Measurements from ENCODE around the gene SLC66A2.

The SLC66A2 gene

DNA sequence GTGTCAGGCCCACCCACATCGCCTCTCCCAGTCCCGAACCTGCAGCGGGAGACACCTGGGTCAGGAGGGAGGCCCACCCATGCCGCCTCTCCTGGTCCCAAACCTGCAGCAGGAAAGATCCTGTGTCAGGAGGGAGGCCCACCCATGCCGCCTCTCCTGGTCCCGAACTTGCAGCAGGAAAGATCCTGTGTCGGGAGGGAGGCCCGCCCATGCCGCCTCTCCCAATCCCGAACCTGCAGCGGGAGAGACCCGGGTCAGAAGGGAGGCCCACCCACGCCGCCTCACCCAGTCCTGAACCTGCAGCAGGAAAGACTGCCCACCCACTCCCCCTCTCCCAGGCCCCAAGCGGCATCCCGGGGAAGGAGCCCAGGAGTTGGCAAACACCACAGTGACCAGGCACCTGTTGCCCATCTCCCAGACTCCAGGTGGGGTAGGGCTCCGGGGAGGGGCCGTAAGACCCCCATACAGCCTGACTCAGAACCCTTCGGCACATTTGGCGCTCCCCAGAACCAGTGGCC is 7.8 kb downstream of the SLC66A2 start:
- no peak overlapping the region for H3K56ac ChIP-seq (ENCODE audit: low read length)
- H3K27ac ChIP-seq (ENCODE audit: low read depth, low read length) = no peak overlapping the region
- no peak overlapping the region for H3K18ac ChIP-seq (ENCODE audit: low read length)
- H3K79me1 ChIP-seq (ENCODE audit: low read length) = no peaks in the 10 kb centered on the region
- no peak overlapping the region for H3K23ac ChIP-seq (ENCODE audit: low read length)
- no peak overlapping the region for H3K4ac ChIP-seq (ENCODE audit: low read depth, low read length)
- no peak overlapping the region for H2BK5ac ChIP-seq (ENCODE audit: low read length)
- H2BK120ac ChIP-seq (ENCODE audit: low read depth, low read length) = no peak overlapping the region
- no CpG with 5 or more reads among the region's 20 CpGs for WGBS (ENCODE audit: extremely low coverage, insufficient coverage, low lambda C conversion rate)
- DNase-seq = no peak
- no peak overlapping the region for H2BK15ac ChIP-seq (replicated peaks; ENCODE audit: low read depth)
- no peaks in the 10 kb centered on the region for H3K79me2 ChIP-seq (ENCODE audit: control insufficient read depth, insufficient read depth, low read length)
- no peak overlapping the region for H3K9ac ChIP-seq (ENCODE audit: low read length)
- no peak overlapping the region for H2AK5ac ChIP-seq (ENCODE audit: low read length)
- no peak overlapping the region for H4K5ac ChIP-seq (ENCODE audit: low read length)
- H3K4me2 ChIP-seq (ENCODE audit: low read length) = no peak overlapping the region
- no peak overlapping the region for H3K4me3 ChIP-seq (ENCODE audit: low read length)
- no peak overlapping the region for H4K8ac ChIP-seq (ENCODE audit: low read depth, low read length)
- H3K36me3 ChIP-seq (ENCODE audit: control insufficient read depth, insufficient read depth, low read length) = no peaks in the 10 kb centered on the region
- H3K27me3 ChIP-seq (ENCODE audit: insufficient read depth, low read length, poor library complexity) = no peaks in the 10 kb centered on the region
- H3K4me1 ChIP-seq (ENCODE audit: control insufficient read depth, low read depth, low read length) = no peaks in the 10 kb centered on the region

DNA sequence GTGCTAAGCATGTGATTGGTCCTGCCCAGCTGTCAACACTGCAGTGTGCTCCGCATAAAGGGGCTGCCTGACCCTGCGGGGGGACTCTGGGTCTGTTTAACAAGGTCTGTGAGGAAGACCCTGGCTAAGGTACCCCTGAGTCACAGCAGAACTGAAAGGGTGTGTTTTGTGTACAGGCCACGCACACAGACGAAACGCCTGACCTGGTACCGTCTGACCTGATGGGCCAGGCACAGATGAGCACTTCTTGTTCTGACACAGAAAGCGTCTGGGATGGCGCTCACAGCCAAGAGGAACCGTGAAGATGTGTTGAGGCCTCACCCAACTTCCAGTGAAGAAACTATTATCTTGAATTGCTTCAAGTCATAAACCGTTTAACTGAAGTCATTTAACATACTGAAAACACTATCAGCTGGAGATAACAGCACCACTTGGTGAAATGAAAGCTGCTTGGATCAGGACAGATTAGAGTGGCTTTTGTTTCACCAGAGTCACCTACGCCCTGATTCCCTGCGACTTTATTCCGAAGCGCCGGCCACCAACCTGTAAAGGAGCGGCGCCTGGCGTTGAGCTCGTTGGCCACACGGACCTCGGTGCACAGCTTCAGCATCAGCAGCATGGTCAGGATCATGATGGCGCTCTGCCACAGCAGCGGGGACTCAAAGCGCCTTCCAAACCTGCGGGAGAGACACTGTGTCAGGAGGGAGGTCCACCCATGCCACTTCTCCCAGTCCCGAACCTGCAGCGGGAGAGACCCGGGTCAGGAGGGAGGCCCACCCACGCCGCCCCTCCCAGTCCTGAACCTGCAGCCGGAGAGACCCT is 8.5 kb downstream of the SLC66A2 start:
- H3K79me1 ChIP-seq (ENCODE audit: low read length) = no peaks in the 10 kb centered on the region
- H3K56ac ChIP-seq (ENCODE audit: low read length) = no peak overlapping the region
- H3K36me3 ChIP-seq (ENCODE audit: control insufficient read depth, insufficient read depth, low read length) = no peaks in the 10 kb centered on the region
- no peak overlapping the region for H4K8ac ChIP-seq (ENCODE audit: low read depth, low read length)
- no peaks in the 10 kb centered on the region for H3K79me2 ChIP-seq (ENCODE audit: control insufficient read depth, insufficient read depth, low read length)
- DNase-seq = peak; percentile 53
- H2AK5ac ChIP-seq (ENCODE audit: low read length) = no peak overlapping the region
- no peaks in the 10 kb centered on the region for H3K27me3 ChIP-seq (ENCODE audit: insufficient read depth, low read length, poor library complexity)
- no peak overlapping the region for H3K9ac ChIP-seq (ENCODE audit: low read length)
- no peaks in the 10 kb centered on the region for H3K4me1 ChIP-seq (ENCODE audit: control insufficient read depth, low read depth, low read length)
- H2BK5ac ChIP-seq (ENCODE audit: low read length) = no peak overlapping the region
- no peak overlapping the region for H3K4me3 ChIP-seq (ENCODE audit: low read length)
- H2BK15ac ChIP-seq (replicated peaks; ENCODE audit: low read depth) = no peak overlapping the region
- H3K4me2 ChIP-seq (ENCODE audit: low read length) = no peak overlapping the region
- H4K5ac ChIP-seq (ENCODE audit: low read length) = no peak overlapping the region
- H3K18ac ChIP-seq (ENCODE audit: low read length) = no peak overlapping the region
- H2BK120ac ChIP-seq (ENCODE audit: low read depth, low read length) = no peak overlapping the region
- H3K23ac ChIP-seq (ENCODE audit: low read length) = no peak overlapping the region
- H3K4ac ChIP-seq (ENCODE audit: low read depth, low read length) = no peak overlapping the region
- H3K27ac ChIP-seq (ENCODE audit: low read depth, low read length) = no peak overlapping the region
- no CpG with 5 or more reads among the region's 31 CpGs for WGBS (ENCODE audit: extremely low coverage, insufficient coverage, low lambda C conversion rate)

DNA sequence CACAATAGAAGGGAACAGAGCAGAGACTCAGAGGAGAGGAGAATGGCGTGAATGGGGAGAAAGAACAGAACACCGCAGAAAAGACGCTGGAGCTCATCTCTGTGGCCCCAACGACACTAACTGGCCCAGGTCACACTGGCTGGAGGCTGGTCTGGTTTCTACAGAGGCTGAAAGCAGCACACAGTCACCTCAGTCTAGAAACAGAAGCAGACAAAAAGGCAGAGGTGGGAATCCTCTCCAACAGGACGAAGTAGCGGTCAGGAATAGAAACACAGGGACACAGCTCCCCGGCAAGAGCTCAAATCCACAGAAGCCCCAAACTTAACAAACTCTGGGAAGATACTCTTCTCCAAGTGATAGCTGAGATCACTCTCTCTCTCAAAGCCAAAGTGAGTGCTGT is 9.2 kb downstream of the SLC66A2 start:
- Histone ChIP-seq H3K4me3 (ENCODE audit: low read length) (no peak overlapping the region), H3K4me2 (ENCODE audit: low read length) (no peak overlapping the region), H4K8ac (ENCODE audit: low read depth, low read length) (no peak overlapping the region), H2BK5ac (ENCODE audit: low read length) (no peak overlapping the region), H4K5ac (ENCODE audit: low read length) (no peak overlapping the region), H2AK5ac (ENCODE audit: low read length) (no peak overlapping the region), H3K56ac (ENCODE audit: low read length) (no peak overlapping the region), H3K27ac (ENCODE audit: low read depth, low read length) (no peak overlapping the region), H3K79me1 (ENCODE audit: low read length) (no peaks in the 10 kb centered on the region), H3K4ac (ENCODE audit: low read depth, low read length) (no peak overlapping the region), H3K23ac (ENCODE audit: low read length) (no peak overlapping the region), H3K79me2 (ENCODE audit: control insufficient read depth, insufficient read depth, low read length) (no peaks in the 10 kb centered on the region), H3K4me1 (ENCODE audit: control insufficient read depth, low read depth, low read length) (no peaks in the 10 kb centered on the region), H3K18ac (ENCODE audit: low read length) (no peak overlapping the region), H2BK120ac (ENCODE audit: low read depth, low read length) (no peak overlapping the region), H3K27me3 (ENCODE audit: insufficient read depth, low read length, poor library complexity) (no peaks in the 10 kb centered on the region), H3K9ac (ENCODE audit: low read length) (no peak overlapping the region), H2BK15ac (replicated peaks; ENCODE audit: low read depth) (no peak overlapping the region), H3K36me3 (ENCODE audit: control insufficient read depth, insufficient read depth, low read length) (no peaks in the 10 kb centered on the region)
- DNase-seq = no peak
- WGBS (ENCODE audit: extremely low coverage, insufficient coverage, low lambda C conversion rate) = no CpG with 5 or more reads among the region's 7 CpGs

DNA sequence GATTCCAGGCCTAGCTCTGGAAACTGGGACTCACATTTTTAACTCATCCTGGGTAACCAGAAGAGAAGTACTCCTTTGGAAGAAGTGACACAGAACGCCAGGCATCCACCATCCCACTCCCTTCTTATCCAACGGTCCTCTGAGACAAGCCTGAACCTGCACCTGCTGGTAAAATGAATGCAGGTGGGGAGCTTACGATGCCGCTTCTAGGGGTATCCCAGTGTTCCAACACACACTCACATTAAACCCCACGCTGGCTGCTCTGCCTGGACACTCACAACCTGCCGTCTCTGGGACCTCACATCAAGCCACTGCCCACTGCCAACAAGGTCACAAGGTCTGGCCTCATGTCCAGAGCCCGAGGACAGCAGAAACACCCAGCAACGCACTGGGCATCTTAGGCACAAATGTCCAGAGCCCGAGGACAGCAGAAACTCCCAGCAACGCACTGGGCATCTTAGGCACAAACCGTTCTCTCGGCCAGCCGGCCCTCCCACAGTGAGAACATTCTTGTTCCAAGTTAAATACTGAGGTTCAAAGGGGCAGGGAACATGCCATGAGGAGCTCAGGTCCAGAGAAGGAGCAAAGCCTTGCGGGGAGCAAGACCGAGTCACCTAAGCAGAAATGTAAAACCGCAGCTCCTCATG is 9.9 kb downstream of the SLC66A2 start:
- no peak overlapping the region for H3K4me3 ChIP-seq (ENCODE audit: low read length)
- no peak for DNase-seq
- H3K4me1 ChIP-seq (ENCODE audit: control insufficient read depth, low read depth, low read length) = no peaks in the 10 kb centered on the region
- no peak overlapping the region for H3K56ac ChIP-seq (ENCODE audit: low read length)
- no peak overlapping the region for H3K23ac ChIP-seq (ENCODE audit: low read length)
- no peak overlapping the region for H2BK120ac ChIP-seq (ENCODE audit: low read depth, low read length)
- no peaks in the 10 kb centered on the region for H3K79me1 ChIP-seq (ENCODE audit: low read length)
- WGBS (ENCODE audit: extremely low coverage, insufficient coverage, low lambda C conversion rate) = no CpG with 5 or more reads among the region's 16 CpGs
- no peaks in the 10 kb centered on the region for H3K79me2 ChIP-seq (ENCODE audit: control insufficient read depth, insufficient read depth, low read length)
- no peaks in the 10 kb centered on the region for H3K36me3 ChIP-seq (ENCODE audit: control insufficient read depth, insufficient read depth, low read length)
- no peaks in the 10 kb centered on the region for H3K27me3 ChIP-seq (ENCODE audit: insufficient read depth, low read length, poor library complexity)
- no peak overlapping the region for H4K5ac ChIP-seq (ENCODE audit: low read length)
- H3K4ac ChIP-seq (ENCODE audit: low read depth, low read length) = no peak overlapping the region
- no peak overlapping the region for H3K9ac ChIP-seq (ENCODE audit: low read length)
- H4K8ac ChIP-seq (ENCODE audit: low read depth, low read length) = no peak overlapping the region
- no peak overlapping the region for H3K18ac ChIP-seq (ENCODE audit: low read length)
- H3K27ac ChIP-seq (ENCODE audit: low read depth, low read length) = no peak overlapping the region
- H2AK5ac ChIP-seq (ENCODE audit: low read length) = no peak overlapping the region
- H2BK15ac ChIP-seq (replicated peaks; ENCODE audit: low read depth) = no peak overlapping the region
- no peak overlapping the region for H3K4me2 ChIP-seq (ENCODE audit: low read length)
- no peak overlapping the region for H2BK5ac ChIP-seq (ENCODE audit: low read length)

DNA sequence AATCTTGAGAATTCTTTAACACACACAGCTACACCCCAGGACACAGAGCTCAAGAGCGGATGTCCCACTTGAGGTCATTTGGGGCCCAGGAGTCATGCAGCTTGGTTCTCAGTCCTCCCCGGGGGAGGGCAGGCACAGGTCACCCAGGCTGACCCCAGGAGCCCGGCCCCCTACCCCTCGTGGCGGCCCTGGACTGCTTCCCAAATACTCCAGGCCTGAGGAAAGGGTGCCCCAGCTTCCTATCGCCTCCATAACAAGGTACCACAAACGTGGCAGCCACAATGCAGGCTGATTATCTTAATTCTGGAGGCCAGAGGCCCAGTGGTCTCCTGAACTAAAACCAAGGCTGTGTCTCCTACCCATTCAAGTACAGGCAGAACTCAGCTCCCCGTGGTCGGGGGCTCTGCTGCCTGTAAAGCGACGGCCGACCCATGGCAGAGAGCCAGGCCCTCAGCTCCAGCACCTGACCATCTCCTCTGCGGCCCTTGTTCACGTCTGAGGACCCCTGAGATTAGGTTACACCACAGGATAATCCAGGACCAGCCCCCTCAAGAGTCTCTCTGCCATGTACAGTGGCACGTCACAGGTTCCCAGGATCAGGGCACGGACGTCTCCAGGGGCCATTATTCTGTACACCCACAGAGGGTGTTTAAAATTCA is 10.5 kb downstream of the SLC66A2 start:
- Histone ChIP-seq H3K79me2 (ENCODE audit: control insufficient read depth, insufficient read depth, low read length) (no peaks in the 10 kb centered on the region), H3K36me3 (ENCODE audit: control insufficient read depth, insufficient read depth, low read length) (no peaks in the 10 kb centered on the region), H3K4ac (ENCODE audit: low read depth, low read length) (no peak overlapping the region), H3K27ac (ENCODE audit: low read depth, low read length) (no peak overlapping the region), H2BK120ac (ENCODE audit: low read depth, low read length) (no peak overlapping the region), H3K4me1 (ENCODE audit: control insufficient read depth, low read depth, low read length) (no peaks in the 10 kb centered on the region), H3K18ac (ENCODE audit: low read length) (no peak overlapping the region), H3K9ac (ENCODE audit: low read length) (no peak overlapping the region), H3K23ac (ENCODE audit: low read length) (no peak overlapping the region), H3K4me3 (ENCODE audit: low read length) (no peak overlapping the region), H2AK5ac (ENCODE audit: low read length) (no peak overlapping the region), H4K8ac (ENCODE audit: low read depth, low read length) (no peak overlapping the region), H4K5ac (ENCODE audit: low read length) (no peak overlapping the region), H2BK5ac (ENCODE audit: low read length) (no peak overlapping the region), H3K27me3 (ENCODE audit: insufficient read depth, low read length, poor library complexity) (no peaks in the 10 kb centered on the region), H2BK15ac (replicated peaks; ENCODE audit: low read depth) (no peak overlapping the region), H3K56ac (ENCODE audit: low read length) (no peak overlapping the region), H3K79me1 (ENCODE audit: low read length) (no peaks in the 10 kb centered on the region), H3K4me2 (ENCODE audit: low read length) (no peak overlapping the region)
- WGBS (ENCODE audit: extremely low coverage, insufficient coverage, low lambda C conversion rate) = no CpG with 5 or more reads among the region's 17 CpGs
- no peak for DNase-seq

Data from mesendoderm (in vitro differentiated cells).